A673 (cell line): ENCODE results near the gene REEP6.

ENCODE experiments used
- EZH2 ChIP-seq: fragments of 200-600 bp; sonication (generic); IDR thresholded peaks from 2 replicates; pipeline ENCODE4 v1.6.1; 2017; ENCODE audit warnings: borderline replicate concordance, low read depth, mild to moderate bottlenecking, mixed read lengths, antibody characterized with exemption, low read length; ENCODE audit not compliant: poor library complexity, severe bottlenecking
- TF ChIP-seq, protein P1 (sequence below): fragments of 300-800, 200-600 bp; sonication (generic); conservative IDR thresholded peaks from 2 replicates; pipeline ENCODE4 v1.5.1; 2017; ENCODE audit warnings: low read depth, mild to moderate bottlenecking, antibody characterized with exemption, low read length, moderate library complexity, mixed read lengths

DNA sequence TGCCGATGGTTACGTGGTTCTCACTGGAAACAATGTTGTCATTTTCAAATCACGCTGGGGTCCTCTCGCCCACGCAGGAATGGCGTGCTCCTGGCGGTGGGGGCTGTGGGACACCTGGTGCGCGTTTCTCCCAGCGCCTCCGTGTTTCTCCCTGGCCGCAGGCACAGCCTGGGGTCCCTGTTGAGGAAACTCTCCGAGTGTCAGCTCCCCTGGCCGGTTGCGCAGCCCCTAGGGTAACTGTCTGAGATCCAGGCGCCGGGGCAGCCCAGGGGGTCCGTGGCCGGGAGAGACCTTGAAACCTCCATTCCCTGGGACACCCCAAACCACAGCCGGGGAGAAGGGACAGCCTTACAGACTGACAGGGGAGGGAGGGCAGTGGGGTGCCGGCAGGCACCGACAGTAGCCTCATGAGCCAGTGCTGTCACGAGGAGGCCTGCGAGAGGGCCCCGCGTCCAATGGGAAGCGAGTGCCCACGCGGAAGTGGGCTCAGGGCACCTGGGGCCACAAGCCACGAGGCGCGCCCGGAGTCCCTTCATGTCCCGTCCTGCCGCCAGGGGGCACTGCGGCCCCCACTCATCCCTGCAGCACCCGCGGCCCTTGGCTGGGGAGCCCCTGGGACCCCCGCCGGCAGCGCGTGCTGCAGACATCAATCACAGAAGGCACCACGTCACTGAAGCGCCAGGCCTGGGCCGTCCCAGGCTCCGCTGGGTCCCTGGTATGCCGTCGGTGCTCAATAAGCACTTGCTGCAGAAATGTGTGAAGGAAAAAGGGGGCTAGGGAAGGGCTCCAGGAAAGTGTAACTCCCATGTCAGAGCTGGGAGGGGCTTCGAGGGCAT, 12.3 kb downstream of the REEP6 start:
- TF ChIP-seq, protein P1, sequence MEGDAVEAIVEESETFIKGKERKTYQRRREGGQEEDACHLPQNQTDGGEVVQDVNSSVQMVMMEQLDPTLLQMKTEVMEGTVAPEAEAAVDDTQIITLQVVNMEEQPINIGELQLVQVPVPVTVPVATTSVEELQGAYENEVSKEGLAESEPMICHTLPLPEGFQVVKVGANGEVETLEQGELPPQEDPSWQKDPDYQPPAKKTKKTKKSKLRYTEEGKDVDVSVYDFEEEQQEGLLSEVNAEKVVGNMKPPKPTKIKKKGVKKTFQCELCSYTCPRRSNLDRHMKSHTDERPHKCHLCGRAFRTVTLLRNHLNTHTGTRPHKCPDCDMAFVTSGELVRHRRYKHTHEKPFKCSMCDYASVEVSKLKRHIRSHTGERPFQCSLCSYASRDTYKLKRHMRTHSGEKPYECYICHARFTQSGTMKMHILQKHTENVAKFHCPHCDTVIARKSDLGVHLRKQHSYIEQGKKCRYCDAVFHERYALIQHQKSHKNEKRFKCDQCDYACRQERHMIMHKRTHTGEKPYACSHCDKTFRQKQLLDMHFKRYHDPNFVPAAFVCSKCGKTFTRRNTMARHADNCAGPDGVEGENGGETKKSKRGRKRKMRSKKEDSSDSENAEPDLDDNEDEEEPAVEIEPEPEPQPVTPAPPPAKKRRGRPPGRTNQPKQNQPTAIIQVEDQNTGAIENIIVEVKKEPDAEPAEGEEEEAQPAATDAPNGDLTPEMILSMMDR: peak; percentile 93
- no peak for TF ChIP-seq EZH2
